Retinal pigment epithelial cell (primary cell): ENCODE data around the gene ADAM33.

ENCODE experiments used
- DNase-seq: peaks from one replicate; pipeline ENCODE4 v3.0.0-alpha.2; 2010; ENCODE audit warnings: low read depth
- H3K4me3 ChIP-seq: 2 replicates; pipeline ENCODE4 v1.5.1; 2011; ENCODE audit warnings: mild to moderate bottlenecking, low read length, control low read depth, moderate library complexity
- CTCF ChIP-seq: conservative IDR thresholded peaks from 2 replicates; pipeline ENCODE4 v1.5.1; 2011; ENCODE audit warnings: low read depth, low read length, control low read depth, inconsistent platforms

Gene ADAM33

DNA sequence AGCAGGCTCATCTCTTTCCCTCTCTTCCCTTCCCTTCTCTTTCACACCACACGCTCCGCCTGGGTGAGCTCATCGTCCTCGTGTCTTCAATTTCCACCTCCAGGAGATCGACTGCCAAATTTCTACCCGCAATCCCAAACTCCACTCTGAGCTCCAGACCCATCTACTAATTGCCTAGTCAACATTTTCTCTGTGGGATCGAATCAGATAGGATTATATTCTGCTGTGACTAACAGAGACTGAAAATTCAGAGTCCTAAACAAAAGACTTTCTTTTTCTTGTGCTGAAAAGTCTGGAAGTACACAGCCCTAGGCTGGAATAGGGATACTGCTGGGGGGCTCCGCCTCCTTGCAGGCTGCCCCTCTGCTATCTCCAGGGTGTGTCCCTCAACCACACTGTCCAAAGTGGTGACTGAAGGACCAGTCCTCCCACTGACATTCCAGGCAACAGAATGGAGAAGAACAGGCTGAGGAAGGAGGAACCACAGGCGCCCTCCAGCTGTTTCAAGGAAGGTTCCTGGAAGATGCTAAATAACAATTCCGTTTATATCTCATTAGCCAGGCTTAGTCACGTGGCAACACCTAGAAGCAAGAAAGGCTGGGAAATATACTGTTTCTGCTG, 45.7 kb upstream of the ADAM33 start:
- DNase-seq, result no peak
- no peak overlapping the region for H3K4me3 ChIP-seq

GRCh38 chr20:3724356-3724755, 42.5 kb upstream of the ADAM33 start:
- TF ChIP-seq CTCF, result no peak
- DNase-seq, result no peak
- H3K4me3 ChIP-seq, result no peak overlapping the region

More for the DNA sequence above, 45.7 kb upstream of the ADAM33 start:
- TF ChIP-seq CTCF, result no peak

- no peak overlapping the region for H3K4me3 ChIP-seq
- TF ChIP-seq CTCF, result no peak
- DNase-seq, result no peak
These were observed 41.5 kb upstream of the ADAM33 start for GRCh38 chr20:3723284-3723683.

- no peak for DNase-seq
- no peak for TF ChIP-seq CTCF
- no peak overlapping the region for H3K4me3 ChIP-seq
These were observed 40.1 kb upstream of the ADAM33 start for GRCh38 chr20:3721912-3722311.

- no peak for DNase-seq
- H3K4me3 ChIP-seq, result no peak overlapping the region
- no peak for TF ChIP-seq CTCF
These were observed 38.8 kb upstream of the ADAM33 start for GRCh38 chr20:3720626-3721025.

DNA sequence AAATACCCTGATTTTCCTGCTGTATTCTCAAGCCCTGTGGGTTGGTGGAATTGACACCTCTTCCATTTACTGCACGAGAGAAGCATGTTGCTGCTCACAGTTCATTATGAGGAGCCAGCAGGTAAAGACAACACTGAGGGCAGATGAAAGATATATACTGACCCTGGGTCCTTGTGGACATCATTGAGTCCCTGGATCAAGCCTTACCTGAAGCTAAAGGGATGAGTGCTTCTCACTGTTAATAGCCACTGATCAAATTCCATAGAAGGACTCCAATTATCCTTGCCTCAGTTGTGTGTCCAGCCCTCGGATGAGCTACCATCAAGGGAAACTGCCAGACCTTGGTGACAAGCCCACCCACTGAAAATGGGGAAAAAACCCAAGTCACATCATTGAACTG, 38.3 kb upstream of the ADAM33 start:
- no peak for DNase-seq
- H3K4me3 ChIP-seq, result no peak overlapping the region
- no peak for TF ChIP-seq CTCF

DNA sequence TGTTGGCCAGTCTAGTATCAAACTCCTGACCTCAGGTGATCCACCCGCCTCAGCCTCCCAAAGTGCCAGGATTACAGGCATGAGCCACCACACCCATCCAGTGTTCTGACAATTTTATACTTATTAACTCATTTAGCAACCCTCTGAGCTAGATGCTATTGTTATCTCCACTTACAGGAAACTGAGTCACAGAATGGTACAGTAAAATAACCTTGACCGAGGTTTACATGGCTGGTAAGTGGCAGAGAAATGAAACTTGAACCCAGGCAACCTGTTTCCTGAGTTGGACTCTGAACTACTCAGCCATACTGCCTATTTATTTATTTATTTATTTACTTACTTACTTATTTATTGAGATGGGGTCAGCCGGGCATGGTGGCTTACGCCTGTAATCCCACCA, 37.2 kb upstream of the ADAM33 start:
- no peak for TF ChIP-seq CTCF

More for the DNA sequence above, 37.2 kb upstream of the ADAM33 start:
- H3K4me3 ChIP-seq, result no peak overlapping the region
- DNase-seq, result no peak
